ENCODE measurements around the gene SERPINE1.

GRCh38 chr7:101116898-101117297 is 10.0 kb upstream of the SERPINE1 start:
- TF ChIP-seq POLR2A (IDR thresholded peaks at IDR 0.05) (no peak), CTCF (IDR thresholded peaks at IDR 0.05) (no peak)

Data from lower leg skin (tissue), 3 donors.